OCI-LY7 (cell line): ENCODE measurements around the gene SEC14L5. TPM values are rescaled to one million over a fixed set of nuclear protein-coding genes. Genes with fewer than 3 reads are reported as not detected.

ENCODE experiments used
- BruUV-seq: library from RNA; stranded (reverse); fragments of 400-500 nt; replicated peaks from 2 replicates; lab custom pipeline; 2021; lab: Mats Ljungman, UMichigan
- CTCF ChIA-PET: fragments of 300-600 bp; sonication (Branson Sonifier 250); formaldehyde crosslinking; loops from one replicate; lab custom pipeline; 2022; ENCODE audit warnings: antibody characterized with exemption; ENCODE audit not compliant: unreplicated experiment; lab: Charles Lee
- POLR2A ChIA-PET: fragments of 300-600 bp; sonication (Branson Sonifier 250); formaldehyde crosslinking; loops from one replicate; lab custom pipeline; 2022; ENCODE audit warnings: antibody characterized with exemption; lab: Charles Lee
- DNase-seq: peaks from one replicate; pipeline ENCODE4 v3.0.0-alpha.2; 2015; ENCODE audit warnings: low spot score
- H2AFZ ChIP-seq: fragments of 200-600 bp; sonication (generic), shearing (Covaris generic); 2 replicates; pipeline ENCODE4 v1.6.1; 2014; ENCODE audit warnings: mild to moderate bottlenecking, antibody characterized with exemption, low read length, moderate library complexity
- H3K27ac ChIP-seq: fragments of 200-600 bp; sonication (generic); 2 replicates; pipeline ENCODE4 v1.5.1; 2014; ENCODE audit warnings: mixed run types, low read depth, mild to moderate bottlenecking, moderate library complexity, low read length, inconsistent platforms; ENCODE audit not compliant: poor library complexity, severe bottlenecking
- H3K36me3 ChIP-seq: fragments of 200-600 bp; sonication (generic); 2 replicates; pipeline ENCODE4 v1.6.1; 2014; ENCODE audit warnings: mild to moderate bottlenecking, antibody characterized with exemption, low read length, moderate library complexity, mixed read lengths; ENCODE audit not compliant: insufficient read depth
- H3K4me1 ChIP-seq: fragments of 200-600 bp; sonication (generic); 2 replicates; pipeline ENCODE4 v1.5.1; 2014; ENCODE audit warnings: mild to moderate bottlenecking, low read length; ENCODE audit not compliant: insufficient read depth, poor library complexity, severe bottlenecking
- H3K4me2 ChIP-seq: fragments of 200-600 bp; sonication (generic); 2 replicates; pipeline ENCODE4 v1.6.1; 2014; ENCODE audit warnings: mild to moderate bottlenecking, low read length
- H3K4me3 ChIP-seq: fragments of 200-600 bp; sonication (generic); 2 replicates; pipeline ENCODE4 v1.5.1; 2014; ENCODE audit warnings: mild to moderate bottlenecking, low read depth, low read length; ENCODE audit not compliant: poor library complexity, severe bottlenecking
- H3K79me2 ChIP-seq: fragments of 200-600 bp; sonication (generic); 2 replicates; pipeline ENCODE4 v1.6.1; 2016; ENCODE audit warnings: low read depth, mild to moderate bottlenecking, low read length, moderate library complexity, mixed read lengths; ENCODE audit not compliant: insufficient read depth
- H3K9me2 ChIP-seq: fragments of 200-600 bp; sonication (generic); 2 replicates; pipeline ENCODE4 v1.6.1; 2016; ENCODE audit warnings: mild to moderate bottlenecking, low read length, mixed read lengths; ENCODE audit not compliant: insufficient read depth
- H3K9me3 ChIP-seq: fragments of 200-600 bp; sonication (generic); 2 replicates; pipeline ENCODE4 v1.6.1; 2014; ENCODE audit warnings: mild to moderate bottlenecking, mixed run types, low read length, mixed read lengths
- H4K20me1 ChIP-seq: fragments of 200-600 bp; sonication (generic); 2 replicates; pipeline ENCODE4 v1.6.1; 2014; ENCODE audit warnings: mild to moderate bottlenecking, antibody characterized with exemption, low read length, moderate library complexity, mixed read lengths; ENCODE audit not compliant: insufficient read depth
- EZH2phosphoT487 ChIP-seq: fragments of 200-600 bp; sonication (generic); IDR thresholded peaks from 2 replicates; pipeline ENCODE4 v1.6.1; 2018; ENCODE audit warnings: low read depth, borderline replicate concordance, mild to moderate bottlenecking, mixed run types, antibody characterized with exemption, low read length, moderate library complexity, mixed read lengths
- intact Hi-C: fragments of 100-400 bp; cut with micrococcal nuclease; formaldehyde crosslinking; loops from one replicate; pipeline ENCODE4 v1.10.0; 2022; ENCODE audit not compliant: unreplicated experiment
- total RNA-seq, 2 experiments: library from RNA; depleted of rRNA in 1 of 2; stranded (reverse); fragments of >200 nt in 1 of 2; shearing (Covaris generic) in 1 of 2; gene quantifications; 2 replicates each; pipeline ENCODE4 v1.2.3, GENCODE V29; 2014 to 2022
- TF ChIP-seq, protein P1 (sequence below): fragments of 200-600 bp; sonication (generic); conservative IDR thresholded peaks from 2 replicates; pipeline ENCODE4 v1.5.1; 2014; ENCODE audit warnings: mild to moderate bottlenecking, antibody characterized with exemption, low read length, moderate library complexity, mixed read lengths

SEC14L5 gene
- total RNA-seq, 2 experiments from 2014 or later, result not detected

DNA sequence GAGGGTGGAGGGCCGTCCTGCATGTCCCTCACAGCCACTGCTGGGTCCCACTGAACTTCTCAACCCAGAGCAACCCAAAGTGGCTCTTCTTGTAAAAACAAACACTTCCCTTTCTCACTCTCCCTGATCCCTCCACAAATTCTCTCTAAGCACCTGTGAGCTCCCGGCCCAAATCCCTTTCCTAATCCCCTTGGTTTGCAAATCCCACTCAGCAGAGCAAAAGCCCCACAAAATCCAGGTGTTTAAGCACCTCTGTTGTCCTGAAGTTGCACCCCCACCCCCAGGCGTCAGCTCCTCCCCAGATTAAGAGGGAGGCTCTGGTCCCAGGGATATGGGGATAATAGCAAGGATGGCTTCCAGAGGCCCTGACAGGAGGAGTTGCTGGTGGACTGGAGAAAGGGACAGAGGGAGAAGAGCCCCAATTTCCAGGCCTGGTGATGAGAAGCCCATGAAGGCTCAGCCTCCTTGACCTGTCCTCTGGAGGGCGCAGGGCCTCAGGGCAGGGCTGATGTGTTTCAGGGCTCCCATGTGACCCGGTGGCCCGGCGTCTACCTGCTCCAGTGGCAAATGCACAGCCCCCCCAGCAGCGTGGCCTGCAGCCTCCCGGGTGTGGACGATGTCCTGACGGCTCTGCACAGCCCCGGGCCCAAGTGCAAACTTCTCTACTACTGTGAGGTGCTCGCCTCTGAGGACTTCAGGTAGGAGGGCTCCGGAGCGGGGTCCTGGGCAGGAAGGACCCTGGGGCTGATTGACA, 52.6 kb downstream of the SEC14L5 start:
- H3K79me2 ChIP-seq, result no peaks in the 10 kb centered on the region
- intact Hi-C loops, result no loop called here

DNA sequence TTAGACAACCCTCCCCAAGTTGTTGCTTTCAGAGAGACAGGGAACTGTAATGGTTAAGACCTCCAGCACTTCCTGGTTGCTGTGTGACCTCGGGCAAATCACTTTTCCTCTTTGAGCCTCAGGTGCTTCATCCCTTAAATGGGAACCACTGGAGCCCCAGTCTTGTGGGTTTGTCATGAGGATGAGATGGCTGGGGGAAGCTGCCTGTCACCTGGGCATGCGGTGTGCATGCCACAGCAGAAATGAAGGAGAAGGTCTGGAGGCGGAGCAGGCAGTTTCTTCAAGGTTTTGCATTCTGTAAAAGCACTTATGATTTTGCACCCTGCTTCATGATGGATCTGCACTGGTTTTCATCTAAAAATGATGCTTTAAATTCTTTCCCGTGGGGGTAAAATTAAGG, 53.5 kb downstream of the SEC14L5 start:
- Histone ChIP-seq H2AFZ (no peak overlapping the region), H3K9me3 (no peaks in the 10 kb centered on the region), H3K79me2 (no peaks in the 10 kb centered on the region), H3K4me1 (no peaks in the 10 kb centered on the region), H4K20me1 (no peaks in the 10 kb centered on the region), H3K27ac (no peak overlapping the region), H3K9me2 (no peaks in the 10 kb centered on the region), H3K4me2 (no peak overlapping the region), H3K36me3 (no peaks in the 10 kb centered on the region), H3K4me3 (no peak overlapping the region)
- DNase-seq, result no peak
- POLR2A ChIA-PET, result no interaction called here
- BruUV-seq, result no TSS peak
- intact Hi-C loops, result no loop called here
- TF ChIP-seq, protein P1, sequence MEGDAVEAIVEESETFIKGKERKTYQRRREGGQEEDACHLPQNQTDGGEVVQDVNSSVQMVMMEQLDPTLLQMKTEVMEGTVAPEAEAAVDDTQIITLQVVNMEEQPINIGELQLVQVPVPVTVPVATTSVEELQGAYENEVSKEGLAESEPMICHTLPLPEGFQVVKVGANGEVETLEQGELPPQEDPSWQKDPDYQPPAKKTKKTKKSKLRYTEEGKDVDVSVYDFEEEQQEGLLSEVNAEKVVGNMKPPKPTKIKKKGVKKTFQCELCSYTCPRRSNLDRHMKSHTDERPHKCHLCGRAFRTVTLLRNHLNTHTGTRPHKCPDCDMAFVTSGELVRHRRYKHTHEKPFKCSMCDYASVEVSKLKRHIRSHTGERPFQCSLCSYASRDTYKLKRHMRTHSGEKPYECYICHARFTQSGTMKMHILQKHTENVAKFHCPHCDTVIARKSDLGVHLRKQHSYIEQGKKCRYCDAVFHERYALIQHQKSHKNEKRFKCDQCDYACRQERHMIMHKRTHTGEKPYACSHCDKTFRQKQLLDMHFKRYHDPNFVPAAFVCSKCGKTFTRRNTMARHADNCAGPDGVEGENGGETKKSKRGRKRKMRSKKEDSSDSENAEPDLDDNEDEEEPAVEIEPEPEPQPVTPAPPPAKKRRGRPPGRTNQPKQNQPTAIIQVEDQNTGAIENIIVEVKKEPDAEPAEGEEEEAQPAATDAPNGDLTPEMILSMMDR, result no peak
- TF ChIP-seq EZH2phosphoT487, result no peak
- CTCF ChIA-PET, result no interaction called here

More for the DNA sequence above, 52.6 kb downstream of the SEC14L5 start:
- Histone ChIP-seq H3K4me3 (no peak overlapping the region), H3K4me1 (no peaks in the 10 kb centered on the region), H3K36me3 (no peaks in the 10 kb centered on the region), H3K4me2 (no peak overlapping the region), H2AFZ (no peak overlapping the region), H4K20me1 (no peaks in the 10 kb centered on the region), H3K27ac (no peak overlapping the region), H3K9me2 (no peaks in the 10 kb centered on the region), H3K9me3 (no peaks in the 10 kb centered on the region)
- no peak for TF ChIP-seq EZH2phosphoT487
- TF ChIP-seq, protein P1, result peak; percentile 31; the same call in 1 of the 2 replicates
- DNase-seq, result no peak
- no TSS peak for BruUV-seq
- ChIA-PET CTCF (interaction anchor here (0.9 kb wide), 1 partner anchor 53 kb away, joined by 3 read pairs; no protein-coding TSS in a partner anchor), POLR2A (interaction anchor here (0.7 kb wide), 1 partner anchor 40 kb away, joined by 4 read pairs; no protein-coding TSS in a partner anchor)

DNA sequence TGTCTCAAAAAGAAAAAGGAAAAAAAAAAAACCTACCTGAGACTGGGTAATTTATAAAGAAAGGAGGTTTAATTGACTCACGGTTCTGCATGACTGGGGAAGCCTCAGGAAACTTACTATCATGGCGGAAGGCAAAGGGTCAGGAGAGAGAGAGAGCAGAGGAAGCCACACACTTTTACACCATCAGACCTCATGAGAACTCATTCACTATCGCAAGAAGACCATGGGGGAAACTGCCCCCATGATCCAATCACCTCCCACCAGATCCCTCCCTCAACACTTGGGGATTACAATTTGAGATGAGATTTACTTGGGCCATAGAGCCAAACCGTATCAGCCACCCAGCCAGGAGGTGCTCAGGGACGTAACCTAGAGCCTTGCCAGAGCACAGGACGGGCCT, 54.8 kb downstream of the SEC14L5 start:
- CTCF ChIA-PET, result no interaction called here
- no peaks in the 10 kb centered on the region for H3K79me2 ChIP-seq
- no peak for DNase-seq
- no peak overlapping the region for H3K4me3 ChIP-seq
- no peaks in the 10 kb centered on the region for H3K36me3 ChIP-seq
- H2AFZ ChIP-seq, result no peak overlapping the region
- POLR2A ChIA-PET, result no interaction called here
- TF ChIP-seq, protein P1, result no peak
- no peak for TF ChIP-seq EZH2phosphoT487
- no peaks in the 10 kb centered on the region for H3K4me1 ChIP-seq
- H3K27ac ChIP-seq, result no peak overlapping the region
- H3K9me3 ChIP-seq, result no peaks in the 10 kb centered on the region
- H4K20me1 ChIP-seq, result no peaks in the 10 kb centered on the region
- no TSS peak for BruUV-seq
- H3K4me2 ChIP-seq, result no peak overlapping the region
- H3K9me2 ChIP-seq, result no peaks in the 10 kb centered on the region
- intact Hi-C loops, result no loop called here
